ENCODE results near the gene ASTN2.

ASTN2 gene

GRCh38 chr9:116979456-116979855, 435.4 kb downstream of the ASTN2 start:
- CTCF ChIA-PET, result no interaction called here
- no peak for DNase-seq (ENCODE audit: extremely low spot score)
- no peak for TF ChIP-seq CTCF (IDR thresholded peaks at IDR 0.05; ENCODE audit: control extremely low read depth, extremely low read depth, low read depth, missing control alignments)
- POLR2A ChIA-PET, result no interaction called here

GRCh38 chr9:116978155-116978554, 436.7 kb downstream of the ASTN2 start:
- no peak for DNase-seq (ENCODE audit: extremely low spot score)
- ChIA-PET POLR2A (no interaction called here), CTCF (no interaction called here)
- no peak for TF ChIP-seq CTCF (IDR thresholded peaks at IDR 0.05; ENCODE audit: control extremely low read depth, extremely low read depth, low read depth, missing control alignments)

GRCh38 chr9:116975126-116975525, 439.7 kb downstream of the ASTN2 start:
- no peak for TF ChIP-seq CTCF (IDR thresholded peaks at IDR 0.05; ENCODE audit: control extremely low read depth, extremely low read depth, low read depth, missing control alignments)
- POLR2A ChIA-PET, result no interaction called here
- CTCF ChIA-PET, result interaction anchor here (0.6 to 2.7 kb wide), 5 partner anchors 9 to 84 kb away, joined by 3 to 11 read pairs (median 5); no protein-coding TSS in a partner anchor
- no peak for DNase-seq (ENCODE audit: extremely low spot score)

- TF ChIP-seq CTCF (IDR thresholded peaks at IDR 0.05; ENCODE audit: control extremely low read depth, extremely low read depth, low read depth, missing control alignments), result no peak
- no peak for DNase-seq (ENCODE audit: extremely low spot score)
- ChIA-PET POLR2A (no interaction called here), CTCF (interaction anchor here (1.1 to 5.4 kb wide), 3 partner anchors 8 to 13 kb away, joined by 5 to 27 read pairs (median 8); no protein-coding TSS in a partner anchor)
These were observed 448.7 kb downstream of the ASTN2 start for GRCh38 chr9:116966199-116966598.

GRCh38 chr9:116964258-116964657, 450.6 kb downstream of the ASTN2 start:
- DNase-seq (ENCODE audit: extremely low spot score), result no peak
- ChIA-PET POLR2A (no interaction called here), CTCF (interaction anchor here (5.4 kb wide), 1 partner anchor 11 kb away, joined by 27 read pairs; no protein-coding TSS in a partner anchor)
- TF ChIP-seq CTCF (IDR thresholded peaks at IDR 0.05; ENCODE audit: control extremely low read depth, extremely low read depth, low read depth, missing control alignments), result no peak

- ChIA-PET POLR2A (no interaction called here), CTCF (no interaction called here)
- DNase-seq (ENCODE audit: extremely low spot score), result no peak
- no peak for TF ChIP-seq CTCF (IDR thresholded peaks at IDR 0.05; ENCODE audit: control extremely low read depth, extremely low read depth, low read depth, missing control alignments)
These were observed 455.0 kb downstream of the ASTN2 start for GRCh38 chr9:116959809-116960208.

- TF ChIP-seq CTCF (IDR thresholded peaks at IDR 0.05; ENCODE audit: control extremely low read depth, extremely low read depth, low read depth, missing control alignments), result no peak
- no peak for DNase-seq (ENCODE audit: extremely low spot score)
- ChIA-PET CTCF (interaction anchor here (1.6 kb wide), 1 partner anchor 12 kb away, joined by 4 read pairs; no protein-coding TSS in a partner anchor), POLR2A (no interaction called here)
These were observed 456.0 kb downstream of the ASTN2 start for GRCh38 chr9:116958881-116959280.

Measured in GM10248 (cell line).